ENCODE measurements around the gene ARL14EP.

Gene ARL14EP

GRCh38 chr11:30322826-30323710 lies at the start of gene ARL14EP:
TSS of gene ARL14EP (plus strand) at chr11:30323104. CDS start at chr11:30330949, 7,845 bp downstream.
- DNase-seq = peak; percentile 90

GRCh38 chr11:30277176-30277575 lies 45.7 kb upstream of the ARL14EP start:
- DNase-seq = no peak

GRCh38 chr11:30279796-30280195 lies 43.1 kb upstream of the ARL14EP start:
- no peak for DNase-seq

GRCh38 chr11:30281476-30282288 lies 41.2 kb upstream of the ARL14EP start:
- no peak for DNase-seq

GRCh38 chr11:30282289-30282631 lies 40.6 kb upstream of the ARL14EP start:
- DNase-seq = peak; percentile 37

- DNase-seq = no peak
These were observed 38.1 kb upstream of the ARL14EP start for GRCh38 chr11:30284836-30285235.

- DNase-seq = no peak
These were observed 37.3 kb upstream of the ARL14EP start for GRCh38 chr11:30285416-30286121.

GRCh38 chr11:30291331-30291730 lies 31.6 kb upstream of the ARL14EP start:
- no peak for DNase-seq

- DNase-seq = no peak
These were observed 30.4 kb upstream of the ARL14EP start for GRCh38 chr11:30292545-30292944.

- DNase-seq = no peak
These were observed 27.6 kb upstream of the ARL14EP start for GRCh38 chr11:30295178-30295885.

GRCh38 chr11:30304620-30305019 lies 18.3 kb upstream of the ARL14EP start:
- no peak for DNase-seq

- DNase-seq = no peak
These were observed 12.3 kb upstream of the ARL14EP start for GRCh38 chr11:30310623-30311022.

GRCh38 chr11:30311189-30311588 lies 11.7 kb upstream of the ARL14EP start:
- no peak for DNase-seq

GRCh38 chr11:30312243-30312642 lies 10.7 kb upstream of the ARL14EP start:
- DNase-seq = no peak

GRCh38 chr11:30313580-30313979 lies 9.3 kb upstream of the ARL14EP start:
- DNase-seq = no peak

GRCh38 chr11:30314625-30315024 lies 8.3 kb upstream of the ARL14EP start:
- no peak for DNase-seq

- DNase-seq = no peak
These were observed 6.7 kb upstream of the ARL14EP start for GRCh38 chr11:30316237-30316636.

GRCh38 chr11:30317030-30317429 lies 5.9 kb upstream of the ARL14EP start:
- no peak for DNase-seq

- DNase-seq = no peak
These were observed 1.6 kb upstream of the ARL14EP start for GRCh38 chr11:30321321-30321720.

GRCh38 chr11:30322191-30322590 lies 713 bp upstream of the ARL14EP start:
- DNase-seq = no peak

- peak; percentile 9 for DNase-seq
These were observed 3.3 kb downstream of the ARL14EP start for GRCh38 chr11:30326114-30326778.

- DNase-seq = peak; percentile 26
These were observed 4.0 kb downstream of the ARL14EP start for GRCh38 chr11:30326906-30327305.
